Upper lobe of left lung (tissue), 6 donors: Measurements from ENCODE around the gene SULT1C2. TPM values are rescaled to one million over a fixed set of nuclear protein-coding genes. Genes with fewer than 3 reads are reported as not detected.

Experiments
- ATAC-seq, 2 donors: fragments of 200-7000 bp; cut with Tn5 transposase; one replicate each; pipeline ENCODE4 v1.9.1; 2022; ENCODE audit warnings: mild to moderate bottlenecking in 2 of 2, moderate library complexity in 2 of 2; ENCODE audit not compliant: low FRiP score in 2 of 2
- DNase-seq, 2 donors: peaks; one replicate each; pipeline ENCODE4 v3.0.0-alpha.2; 2019 to 2020
- H3K27ac ChIP-seq, 4 donors: fragments of 200-600 bp; sonication (generic); one replicate each; pipeline ENCODE4 v1.5.1; 2016 to 2019
- H3K27me3 ChIP-seq, 4 donors: fragments of 200-600 bp; sonication (generic); one replicate each; pipeline ENCODE4 v1.5.1; 2017 to 2019
- H3K36me3 ChIP-seq, 4 donors: fragments of 200-600 bp; sonication (generic); one replicate each; pipeline ENCODE4 v1.5.1; 2016 to 2019
- H3K4me1 ChIP-seq, 4 donors: fragments of 200-600 bp; sonication (generic); one replicate each; pipeline ENCODE4 v1.5.1; 2018 to 2019
- H3K4me3 ChIP-seq, 4 donors: fragments of 200-600 bp; sonication (generic); one replicate each; pipeline ENCODE4 v1.5.1; 2017 to 2019; ENCODE audit warnings: mild to moderate bottlenecking in 2 of 4, moderate library complexity in 1 of 4
- H3K9me3 ChIP-seq, 4 donors: fragments of 200-600 bp; sonication (generic); one replicate each; pipeline ENCODE4 v1.5.1; 2018 to 2019
- EP300 ChIP-seq, 4 donors: sonication (generic); formaldehyde crosslinking; IDR thresholded peaks; one replicate each; pipeline ENCODE4 v1.5.1; 2017; ENCODE audit warnings: antibody characterized with exemption in 4 of 4, control low read depth in 2 of 4
- POLR2A ChIP-seq, 4 donors: fragments of 450-650 bp; IDR thresholded peaks; one replicate each; pipeline ENCODE4 v1.5.1; 2016 to 2017; ENCODE audit warnings: antibody characterized with exemption in 4 of 4, mild to moderate bottlenecking in 2 of 4
- POLR2AphosphoS5 ChIP-seq, 2 donors: sonication (generic); formaldehyde crosslinking; IDR thresholded peaks; one replicate each; pipeline ENCODE4 v1.5.1; 2017; ENCODE audit warnings: antibody characterized with exemption in 2 of 2
- whole genome bisulfite sequencing, 2 donors: methylation state at CpG; one replicate each; pipeline ENCODE4 v1.1.5; 2017 to 2018; 5-methylcytosine and 5-hydroxymethylcytosine counted together
- total RNA-seq, 6 donors: library from RNA; depleted of rRNA in 4 of 6; stranded (reverse); fragments of >200 nt in 4 of 6; gene quantifications; one replicate each; pipeline versions ENCODE4 v1.1.0 to v1.2.1, GENCODE V29; 2016 to 2021
- TF ChIP-seq, protein P1 (sequence below), 6 experiments: fragments of 450-650 bp in 4 of 6; fragments of 200-600 bp in 2 of 6; sonication (generic) in 2 of 6; IDR thresholded peaks; one replicate each; pipeline ENCODE4 v1.5.1; 2016 to 2019; ENCODE audit warnings: antibody characterized with exemption in 6 of 6
- donor health status: DM: no; HTN: no; CAD: no; lungs with moderate emphysema.
- donor health status: DM: no; HTN: yes; CAD: no; lungs with severe emphysema.

Gene SULT1C2
- total RNA-seq, 6 donors from 2014 or later: 0.49 to 7.7 (median 4.8) TPM

DNA sequence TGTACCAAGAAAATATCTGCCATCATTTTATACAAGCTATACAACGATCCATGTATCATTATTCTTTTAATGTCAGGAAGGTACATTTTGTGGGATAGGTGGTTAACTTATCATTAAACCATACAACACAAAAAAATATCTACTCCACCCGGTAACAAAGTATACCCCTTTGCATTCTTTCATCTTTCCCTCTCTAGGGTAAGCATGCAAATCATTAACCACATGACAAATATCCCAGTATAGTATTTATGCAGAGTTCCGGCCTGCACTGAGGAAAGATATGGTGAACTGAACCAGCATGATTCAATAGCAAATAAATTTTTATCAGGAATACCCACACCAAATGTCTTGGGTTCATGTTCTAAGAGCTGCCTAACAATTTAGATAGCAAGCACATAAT, 22.5 kb upstream of the SULT1C2 start:
- Histone ChIP-seq H3K4me1 (peaks cover 0 to 5% (median 2%) of the 10 kb centered on the region in 4 donors), H3K36me3 (no peaks in the 10 kb centered on the region), H3K9me3 (no peaks in the 10 kb centered on the region), H3K4me3 (no peak overlapping the region), H3K27me3 (no peaks in the 10 kb centered on the region), H3K27ac (no peak overlapping the region)
- DNase-seq: no peak
- WGBS, 2 donors: 64 to 71% methylated on average over 3 of the region's 3 CpGs
- ATAC-seq: no peak
- TF ChIP-seq EP300 (IDR thresholded peaks at IDR 0.05): no peak
- no peak for TF ChIP-seq POLR2A (IDR thresholded peaks at IDR 0.05)
- no peak for TF ChIP-seq POLR2AphosphoS5 (IDR thresholded peaks at IDR 0.05)
- TF ChIP-seq, protein P1, sequence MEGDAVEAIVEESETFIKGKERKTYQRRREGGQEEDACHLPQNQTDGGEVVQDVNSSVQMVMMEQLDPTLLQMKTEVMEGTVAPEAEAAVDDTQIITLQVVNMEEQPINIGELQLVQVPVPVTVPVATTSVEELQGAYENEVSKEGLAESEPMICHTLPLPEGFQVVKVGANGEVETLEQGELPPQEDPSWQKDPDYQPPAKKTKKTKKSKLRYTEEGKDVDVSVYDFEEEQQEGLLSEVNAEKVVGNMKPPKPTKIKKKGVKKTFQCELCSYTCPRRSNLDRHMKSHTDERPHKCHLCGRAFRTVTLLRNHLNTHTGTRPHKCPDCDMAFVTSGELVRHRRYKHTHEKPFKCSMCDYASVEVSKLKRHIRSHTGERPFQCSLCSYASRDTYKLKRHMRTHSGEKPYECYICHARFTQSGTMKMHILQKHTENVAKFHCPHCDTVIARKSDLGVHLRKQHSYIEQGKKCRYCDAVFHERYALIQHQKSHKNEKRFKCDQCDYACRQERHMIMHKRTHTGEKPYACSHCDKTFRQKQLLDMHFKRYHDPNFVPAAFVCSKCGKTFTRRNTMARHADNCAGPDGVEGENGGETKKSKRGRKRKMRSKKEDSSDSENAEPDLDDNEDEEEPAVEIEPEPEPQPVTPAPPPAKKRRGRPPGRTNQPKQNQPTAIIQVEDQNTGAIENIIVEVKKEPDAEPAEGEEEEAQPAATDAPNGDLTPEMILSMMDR (IDR thresholded peaks at IDR 0.05): no peak

DNA sequence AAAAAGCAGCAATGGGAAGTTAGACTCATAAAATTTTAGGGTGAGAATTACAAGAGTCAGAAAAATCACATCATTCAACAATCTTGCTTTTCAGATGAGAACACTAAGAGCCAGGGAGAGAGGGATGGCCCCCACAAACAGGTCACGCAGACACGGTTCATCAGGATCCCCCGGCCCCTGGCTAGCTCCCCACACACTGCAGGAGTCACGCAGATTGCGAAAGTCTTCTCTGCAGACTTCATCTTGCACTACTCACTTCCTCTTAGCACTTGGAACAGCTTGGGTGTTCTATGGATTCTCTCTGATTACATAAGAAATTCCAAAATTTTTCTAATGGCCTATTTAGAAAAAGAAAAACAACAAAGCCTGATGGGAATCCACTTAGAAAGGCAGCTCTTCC, 21.6 kb upstream of the SULT1C2 start:
- H3K36me3 ChIP-seq: no peaks in the 10 kb centered on the region
- 39 to 48% methylated on average over 5 of the region's 5 CpGs for WGBS, 2 donors
- peaks cover 0 to 5% (median 2%) of the 10 kb centered on the region in 4 donors for H3K4me1 ChIP-seq
- H3K27ac ChIP-seq: peak overlapping the region in 1 of 4 donors; percentile 21
- TF ChIP-seq, protein P1 (IDR thresholded peaks at IDR 0.05): no peak
- TF ChIP-seq POLR2A (IDR thresholded peaks at IDR 0.05) (no peak), EP300 (IDR thresholded peaks at IDR 0.05) (no peak), POLR2AphosphoS5 (IDR thresholded peaks at IDR 0.05) (no peak)
- no peak overlapping the region for H3K4me3 ChIP-seq
- no peaks in the 10 kb centered on the region for H3K9me3 ChIP-seq
- DNase-seq: peak in 1 of 2 donors; percentile 34
- peak; percentile 52 to 61 for ATAC-seq
- no peaks in the 10 kb centered on the region for H3K27me3 ChIP-seq

DNA sequence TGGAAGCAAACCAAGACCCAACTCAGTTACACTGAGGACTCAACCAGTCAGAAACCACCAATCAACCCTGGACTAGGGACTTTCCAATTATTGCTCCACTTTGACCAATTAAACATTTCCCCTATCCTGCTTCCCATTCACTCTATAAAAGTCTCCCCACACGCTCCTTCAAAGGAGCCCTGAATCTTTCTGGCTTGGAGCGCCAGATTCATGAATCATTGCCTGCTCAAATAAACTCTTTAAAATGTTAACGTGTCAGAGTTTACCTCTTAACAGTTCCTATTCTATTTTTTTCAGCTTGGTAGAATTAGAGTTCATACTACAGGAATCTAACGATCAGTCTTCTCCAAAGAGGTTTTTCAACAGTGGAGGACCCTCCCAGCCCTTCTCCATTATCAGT, 20.7 kb upstream of the SULT1C2 start:
- Histone ChIP-seq H3K9me3 (no peaks in the 10 kb centered on the region), H3K27me3 (no peaks in the 10 kb centered on the region), H3K36me3 (no peaks in the 10 kb centered on the region), H3K27ac (no peak overlapping the region), H3K4me1 (peaks cover 0 to 5% (median 2%) of the 10 kb centered on the region in 4 donors), H3K4me3 (no peak overlapping the region)
- WGBS, 2 donors: 32 to 43% methylated on average over 4 of the region's 4 CpGs
- ATAC-seq: peak in 1 of 2 donors; percentile 30
- DNase-seq: no peak
- TF ChIP-seq, protein P1 (IDR thresholded peaks at IDR 0.05): no peak
- TF ChIP-seq POLR2A (IDR thresholded peaks at IDR 0.05) (no peak), EP300 (IDR thresholded peaks at IDR 0.05) (no peak), POLR2AphosphoS5 (IDR thresholded peaks at IDR 0.05) (no peak)

DNA sequence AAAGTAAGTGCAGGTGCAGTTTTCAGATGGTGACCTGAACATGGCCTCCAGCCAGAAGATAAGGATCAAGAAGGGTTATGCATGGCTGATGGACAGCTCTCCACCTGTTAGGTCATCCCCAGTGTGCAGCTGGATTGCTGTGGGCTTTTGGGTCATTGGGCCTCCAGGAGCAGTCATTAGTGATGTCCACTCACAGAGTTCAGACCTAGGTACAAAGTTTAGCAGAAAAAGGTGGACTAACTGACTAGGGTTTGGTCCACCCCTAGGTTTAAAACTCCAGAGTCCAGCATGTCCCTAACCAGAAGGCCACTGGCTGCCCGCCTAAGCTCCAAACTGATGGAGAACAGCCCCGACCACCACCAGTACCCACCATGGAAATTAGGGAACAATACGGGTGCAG, 18.3 kb upstream of the SULT1C2 start:
- TF ChIP-seq POLR2AphosphoS5 (IDR thresholded peaks at IDR 0.05): no peak
- no peak for DNase-seq
- H3K27ac ChIP-seq: no peak overlapping the region
- 79% methylated on average over 3 of the region's 3 CpGs; no CpG with 5 or more reads in 1 of the 2 donors for WGBS, 2 donors
- ATAC-seq: no peak
- no peaks in the 10 kb centered on the region for H3K27me3 ChIP-seq
- no peaks in the 10 kb centered on the region for H3K9me3 ChIP-seq
- H3K36me3 ChIP-seq: no peaks in the 10 kb centered on the region
- H3K4me3 ChIP-seq: no peak overlapping the region
- H3K4me1 ChIP-seq: peaks cover 0 to 5% (median 2%) of the 10 kb centered on the region in 4 donors

DNA sequence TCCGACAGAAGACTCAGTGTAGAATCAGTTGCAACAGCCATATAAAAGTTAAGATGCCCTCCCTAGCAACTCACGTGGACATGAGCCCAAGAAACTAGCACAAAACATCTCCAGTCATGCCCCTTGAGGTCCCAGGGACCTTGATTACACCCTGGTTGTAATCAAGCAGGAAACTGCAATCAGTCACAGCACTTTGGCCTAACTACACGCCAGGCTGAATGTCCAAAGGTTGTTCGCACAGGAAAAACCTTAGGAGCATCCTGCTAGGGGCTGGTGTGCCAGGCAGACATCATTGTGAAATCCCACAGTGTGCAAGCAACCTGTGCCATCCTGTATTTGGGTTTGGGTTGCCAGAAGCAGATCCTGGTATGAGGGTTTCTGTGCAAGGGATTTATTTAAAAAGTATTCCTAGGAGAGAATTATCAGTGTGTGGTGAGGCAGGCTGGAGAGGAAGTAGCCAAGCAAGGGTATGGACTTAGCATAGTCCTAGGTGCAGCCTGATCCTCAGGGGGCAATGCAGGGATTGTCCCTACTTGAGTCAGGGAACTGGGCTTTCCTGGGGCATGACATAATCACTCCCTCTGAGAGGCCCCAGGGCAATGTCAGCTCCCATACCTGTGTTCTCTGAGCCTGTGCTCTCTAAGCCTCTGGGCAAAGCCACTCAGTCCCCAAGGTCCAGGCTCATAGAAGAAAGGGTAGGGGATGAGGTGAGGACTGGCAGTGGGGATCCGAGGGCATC, 17.8 kb upstream of the SULT1C2 start:
- Histone ChIP-seq H3K4me3 (no peak overlapping the region), H3K27ac (peak overlapping the region in 1 of 4 donors; percentile 19), H3K9me3 (no peaks in the 10 kb centered on the region), H3K36me3 (no peaks in the 10 kb centered on the region), H3K4me1 (peaks cover 0 to 5% (median 2%) of the 10 kb centered on the region in 4 donors), H3K27me3 (no peaks in the 10 kb centered on the region)
- 76 to 84% methylated on average over 2 to 5 of the region's 5 CpGs for WGBS, 2 donors
- DNase-seq (no peak), ATAC-seq (no peak)
- TF ChIP-seq EP300 (IDR thresholded peaks at IDR 0.05) (no peak), POLR2AphosphoS5 (IDR thresholded peaks at IDR 0.05) (no peak), POLR2A (IDR thresholded peaks at IDR 0.05) (no peak)
